ENCODE data around the gene PDE6D.

Gene PDE6D

DNA sequence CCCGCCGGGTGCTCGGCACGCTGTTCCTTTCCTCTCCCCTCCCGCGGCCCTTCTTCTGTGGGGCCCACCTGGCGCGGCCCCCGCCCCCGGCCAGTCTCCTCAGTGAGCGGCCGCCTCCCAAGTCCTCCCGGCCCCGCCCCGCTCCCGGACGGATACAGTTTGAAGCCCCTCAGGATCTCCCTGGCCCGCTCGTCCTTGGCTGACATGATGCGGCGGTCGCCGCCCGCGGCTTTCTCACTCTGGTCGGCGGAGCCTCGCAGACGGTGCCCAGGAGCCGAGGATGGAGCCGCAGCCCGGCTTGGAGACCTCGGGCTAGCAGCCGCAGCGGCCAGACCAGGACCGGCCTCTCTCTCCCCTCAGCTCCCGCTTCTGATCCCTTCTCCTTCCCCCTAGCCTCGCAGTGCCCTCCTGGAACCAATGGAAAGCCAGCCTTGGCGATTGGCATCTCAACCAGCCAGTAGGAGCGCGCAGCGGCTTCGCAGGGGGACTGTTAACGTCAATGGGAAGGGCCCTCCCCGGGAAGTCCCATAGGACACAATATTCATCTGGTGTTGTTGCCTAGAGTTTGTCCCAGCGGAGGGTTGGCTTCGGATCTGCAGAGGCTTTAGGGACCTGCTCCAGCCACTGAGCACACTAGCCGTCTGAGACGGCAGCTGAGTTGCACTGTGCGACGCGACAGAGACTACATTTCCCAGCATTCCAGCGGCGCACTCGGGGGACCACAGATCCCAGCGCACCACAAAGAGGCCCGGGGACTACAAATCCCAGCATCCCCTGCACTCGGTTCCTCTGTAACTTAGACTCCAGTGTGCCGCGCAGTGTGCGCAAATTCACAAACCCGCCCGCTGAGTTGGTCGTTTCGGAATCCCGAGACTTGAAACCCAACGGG, at the start of gene PDE6D:
Gene PDE6D, minus strand, starts transcription at position 374 of the 889 bp plus-strand sequence. Its CDS starts 168 bp downstream, at position 206.
- DNase-seq (ENCODE audit: low read depth in 2 of 2): peak; percentile 99 to 100

DNA sequence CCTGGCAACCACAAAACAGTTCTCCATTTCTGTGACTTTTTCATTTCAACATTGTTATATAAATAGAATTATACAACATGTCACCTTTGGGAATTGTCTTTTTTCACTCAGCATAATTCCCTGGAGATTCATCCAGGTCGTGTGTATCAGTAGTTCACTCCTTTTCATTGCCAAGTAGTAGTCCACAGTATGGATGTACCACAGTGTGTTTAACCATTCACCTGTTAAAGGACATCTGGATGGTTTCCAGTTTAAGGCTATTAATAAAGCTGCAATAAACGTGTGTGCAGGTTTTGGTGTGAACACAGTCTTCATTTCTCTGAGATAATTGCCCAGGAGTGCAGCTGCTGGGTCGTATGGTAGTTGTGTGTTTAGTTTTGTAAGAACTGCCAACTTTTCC, 40.8 kb upstream of the PDE6D start:
- no peak overlapping the region for H3K4me3 ChIP-seq (replicated peaks in 1 of 2; ENCODE audit: low read depth in 2 of 2, low read length in 2 of 2)
- TF ChIP-seq, protein P1, sequence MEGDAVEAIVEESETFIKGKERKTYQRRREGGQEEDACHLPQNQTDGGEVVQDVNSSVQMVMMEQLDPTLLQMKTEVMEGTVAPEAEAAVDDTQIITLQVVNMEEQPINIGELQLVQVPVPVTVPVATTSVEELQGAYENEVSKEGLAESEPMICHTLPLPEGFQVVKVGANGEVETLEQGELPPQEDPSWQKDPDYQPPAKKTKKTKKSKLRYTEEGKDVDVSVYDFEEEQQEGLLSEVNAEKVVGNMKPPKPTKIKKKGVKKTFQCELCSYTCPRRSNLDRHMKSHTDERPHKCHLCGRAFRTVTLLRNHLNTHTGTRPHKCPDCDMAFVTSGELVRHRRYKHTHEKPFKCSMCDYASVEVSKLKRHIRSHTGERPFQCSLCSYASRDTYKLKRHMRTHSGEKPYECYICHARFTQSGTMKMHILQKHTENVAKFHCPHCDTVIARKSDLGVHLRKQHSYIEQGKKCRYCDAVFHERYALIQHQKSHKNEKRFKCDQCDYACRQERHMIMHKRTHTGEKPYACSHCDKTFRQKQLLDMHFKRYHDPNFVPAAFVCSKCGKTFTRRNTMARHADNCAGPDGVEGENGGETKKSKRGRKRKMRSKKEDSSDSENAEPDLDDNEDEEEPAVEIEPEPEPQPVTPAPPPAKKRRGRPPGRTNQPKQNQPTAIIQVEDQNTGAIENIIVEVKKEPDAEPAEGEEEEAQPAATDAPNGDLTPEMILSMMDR (IDR thresholded peaks at IDR 0.05; ENCODE audit: low read depth, low read length): no peak
- DNase-seq (ENCODE audit: low read depth in 2 of 2): no peak

More for the DNA sequence above, at the start of gene PDE6D:
- TF ChIP-seq, protein P1 (IDR thresholded peaks at IDR 0.05; ENCODE audit: low read depth, low read length): no peak
- peak within 1 kb of the TSS; percentile 80 to 85 for H3K4me3 ChIP-seq (replicated peaks in 1 of 2; ENCODE audit: low read depth in 2 of 2, low read length in 2 of 2)

DNA sequence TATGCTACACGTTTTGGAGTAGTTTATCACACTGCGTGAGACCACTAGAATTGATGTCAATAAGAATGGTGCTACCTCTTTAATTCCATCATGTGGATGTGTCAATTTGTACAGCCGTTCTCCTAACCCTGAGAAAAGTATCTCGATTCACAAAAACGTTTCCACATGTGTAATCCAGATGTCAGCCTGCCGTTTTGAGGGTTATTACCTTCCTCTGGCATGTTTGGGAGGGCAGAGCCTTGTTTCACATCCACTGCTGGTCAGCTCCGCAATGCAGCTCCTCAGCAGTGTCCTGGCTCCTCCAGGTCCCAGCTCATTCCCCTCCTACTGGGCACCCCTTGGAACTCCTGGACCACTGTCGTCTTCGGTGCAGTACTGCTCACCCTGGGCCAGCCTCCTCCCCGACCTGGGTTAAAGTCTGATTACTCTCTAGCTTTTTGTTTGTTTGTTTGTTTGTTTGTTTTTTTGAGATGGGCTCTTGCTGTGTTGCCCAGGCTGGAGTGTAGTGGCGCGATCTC, 39.8 kb upstream of the PDE6D start:
- H3K4me3 ChIP-seq (replicated peaks in 1 of 2; ENCODE audit: low read depth in 2 of 2, low read length in 2 of 2): no peak overlapping the region
- TF ChIP-seq, protein P1 (IDR thresholded peaks at IDR 0.05; ENCODE audit: low read depth, low read length): no peak
- DNase-seq (ENCODE audit: low read depth in 2 of 2): no peak

DNA sequence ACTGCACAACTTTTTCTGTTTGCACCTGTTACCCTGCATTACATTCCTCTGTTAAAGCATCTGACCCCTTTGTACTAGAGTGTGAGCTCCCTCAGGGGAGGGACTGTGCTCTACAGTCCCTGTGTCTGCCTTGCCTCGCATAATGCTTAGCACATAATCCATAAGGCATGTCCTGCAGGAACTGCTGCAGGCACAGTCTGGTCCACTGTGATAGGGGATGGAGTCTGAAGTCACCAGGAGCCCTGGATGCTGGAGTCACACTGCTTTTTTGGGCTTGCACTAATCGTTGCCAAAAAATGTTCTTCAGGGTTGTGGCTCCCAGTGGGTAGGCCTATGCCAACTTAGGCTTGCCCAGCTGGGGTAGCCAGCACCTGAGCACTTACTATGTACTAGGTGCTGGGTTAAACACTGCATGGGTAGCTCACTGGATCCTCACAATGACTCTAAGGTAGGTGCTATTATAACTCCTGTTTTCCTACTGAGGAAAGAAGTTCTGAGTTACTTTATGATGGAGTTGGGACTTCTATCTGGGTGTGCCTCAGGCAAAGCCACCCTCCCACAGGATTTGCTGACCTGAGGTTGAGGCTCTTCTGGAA, 38.5 kb upstream of the PDE6D start:
- no peak overlapping the region for H3K4me3 ChIP-seq (replicated peaks in 1 of 2; ENCODE audit: low read depth in 2 of 2, low read length in 2 of 2)
- DNase-seq (ENCODE audit: low read depth in 2 of 2): no peak
- TF ChIP-seq, protein P1 (IDR thresholded peaks at IDR 0.05; ENCODE audit: low read depth, low read length): no peak

DNA sequence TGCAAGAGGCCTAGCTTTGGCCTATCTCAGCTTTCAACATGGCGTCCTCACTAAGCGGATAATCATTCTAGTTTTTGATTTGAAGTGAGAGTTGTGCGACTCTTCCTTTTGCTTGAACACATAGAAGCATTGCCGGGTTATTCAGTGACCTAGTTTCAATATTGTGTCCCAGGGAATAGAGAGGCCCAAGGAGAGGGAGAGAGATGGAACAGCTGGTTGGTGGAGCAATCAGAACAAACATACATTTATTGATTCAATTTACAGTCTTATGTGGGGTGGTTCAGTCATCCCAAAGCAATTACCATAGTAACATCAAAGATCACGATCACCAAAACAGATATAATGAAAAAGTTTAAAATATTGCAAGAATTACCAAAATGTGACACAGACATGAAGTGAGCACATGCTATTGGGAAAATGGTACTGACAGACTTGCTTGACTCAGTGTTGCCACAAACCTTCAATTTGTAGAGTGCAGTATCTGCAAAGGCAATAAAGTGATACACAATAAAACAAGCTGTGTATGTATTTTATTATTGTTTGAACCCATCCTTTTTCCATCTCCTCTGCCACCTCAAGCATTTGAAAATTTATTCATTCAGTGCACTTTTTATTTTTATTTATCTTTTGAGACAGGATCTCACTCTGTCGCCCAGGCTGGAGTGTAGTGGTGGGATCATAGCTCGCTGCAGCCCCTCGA, 35.4 kb upstream of the PDE6D start:
- TF ChIP-seq, protein P1 (IDR thresholded peaks at IDR 0.05; ENCODE audit: low read depth, low read length): no peak
- H3K4me3 ChIP-seq (replicated peaks in 1 of 2; ENCODE audit: low read depth in 2 of 2, low read length in 2 of 2): no peak overlapping the region
- DNase-seq (ENCODE audit: low read depth in 2 of 2): no peak

DNA sequence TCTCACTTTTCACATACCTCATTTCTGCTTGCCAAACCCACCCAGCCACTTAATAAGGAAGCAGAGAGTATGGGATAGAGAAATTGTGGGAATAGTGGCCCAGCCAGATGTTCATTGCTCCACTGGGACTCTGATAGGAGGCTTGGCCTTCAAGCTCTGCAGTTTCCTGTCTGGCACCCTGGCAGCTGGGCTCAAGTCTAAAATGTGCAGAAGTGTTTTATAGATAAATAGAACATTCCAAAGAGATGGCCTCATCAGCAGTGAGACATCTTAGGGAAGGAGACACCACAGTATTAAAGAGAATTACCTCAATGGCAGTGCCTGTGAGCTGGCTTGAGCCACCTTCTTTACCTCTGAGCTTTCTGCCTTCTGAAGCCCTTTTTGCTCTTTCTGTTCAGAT, 29.8 kb upstream of the PDE6D start:
- DNase-seq (ENCODE audit: low read depth in 2 of 2): peak; percentile 73 to 80
- TF ChIP-seq, protein P1 (IDR thresholded peaks at IDR 0.05; ENCODE audit: low read depth, low read length): no peak
- H3K4me3 ChIP-seq (replicated peaks in 1 of 2; ENCODE audit: low read depth in 2 of 2, low read length in 2 of 2): no peak overlapping the region

All from cardiac fibroblast (primary cell).